Naive thymus-derived CD4-positive, alpha-beta T cell (primary cell): ENCODE data around the gene NAALADL2. TPM values are rescaled to one million over a fixed set of nuclear protein-coding genes. Genes with fewer than 3 reads are reported as not detected.

Experiments
- microRNA-seq: library from miRNA; unstranded; fragments of <30 nt; microRNA quantifications from one replicate; pipeline ENCODE4 v1.2.0, GENCODE V29; 2022; ENCODE audit warnings: borderline microRNAs expressed
- polyA plus RNA-seq, 2 donors: library from polyadenylated mRNA; unstranded; fragments of 300-500 nt; fragmentation: Illumina TruSeq; gene quantifications; one replicate each; pipeline ENCODE4 v1.2.3, GENCODE V29; 2021
- total RNA-seq, 6 experiments: library from RNA in 5 of 6; stranded (reverse) in 5 of 6; gene quantifications; 1 replicate in 5 of 6; 2 replicates in 1 of 6; pipeline ENCODE4 v1.2.3 and lab custom pipeline; 2021 to 2026

The NAALADL2 gene
- total and polyA plus RNA-seq, 7 experiments from 2014 or later, result 0.76 to 1.4 TPM; not detected in 5

Small RNA genes within 50 kb of the gene (microRNA-seq; reads per million reads assigned to microRNA genes)
- gene MIR4789, result not detected
